ENCODE data around the gene RASSF8.

Gene RASSF8, protein sequence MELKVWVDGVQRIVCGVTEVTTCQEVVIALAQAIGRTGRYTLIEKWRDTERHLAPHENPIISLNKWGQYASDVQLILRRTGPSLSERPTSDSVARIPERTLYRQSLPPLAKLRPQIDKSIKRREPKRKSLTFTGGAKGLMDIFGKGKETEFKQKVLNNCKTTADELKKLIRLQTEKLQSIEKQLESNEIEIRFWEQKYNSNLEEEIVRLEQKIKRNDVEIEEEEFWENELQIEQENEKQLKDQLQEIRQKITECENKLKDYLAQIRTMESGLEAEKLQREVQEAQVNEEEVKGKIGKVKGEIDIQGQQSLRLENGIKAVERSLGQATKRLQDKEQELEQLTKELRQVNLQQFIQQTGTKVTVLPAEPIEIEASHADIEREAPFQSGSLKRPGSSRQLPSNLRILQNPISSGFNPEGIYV

DNA sequence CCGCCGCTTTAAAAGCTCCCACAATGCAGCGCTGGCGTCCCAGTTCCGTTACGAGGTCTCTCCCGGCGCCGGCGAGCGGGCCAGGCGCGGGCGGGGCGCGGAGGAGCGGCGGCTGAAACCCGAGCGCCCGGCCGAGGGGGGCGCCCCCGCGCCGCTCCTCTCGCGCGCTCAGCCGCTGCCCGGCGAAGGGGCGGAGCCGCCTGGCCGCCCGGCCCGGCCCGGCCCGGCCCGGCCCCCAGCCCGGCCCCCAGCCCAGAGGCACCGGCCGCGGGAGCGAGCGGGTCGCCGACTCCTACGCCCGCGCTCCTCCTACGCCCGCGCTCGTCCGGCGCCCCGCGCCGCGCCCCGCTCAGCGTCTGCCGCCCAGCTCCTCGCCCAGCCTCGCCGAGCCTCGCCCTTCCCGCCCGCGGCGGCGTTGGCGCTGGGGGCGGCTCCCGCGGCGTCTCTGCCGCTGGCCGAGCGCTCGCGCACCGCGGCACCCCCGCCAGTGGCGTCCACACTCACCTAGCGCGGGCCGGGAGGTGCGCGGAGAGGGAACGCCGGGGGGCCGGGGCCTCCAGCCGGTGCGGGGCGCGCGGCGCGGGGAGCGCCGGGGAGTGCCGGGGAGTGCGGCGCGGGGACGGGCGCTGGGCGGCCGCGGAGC is at the start of gene RASSF8:
RASSF8 (plus strand) TSS at position 255 of the 643 bp plus-strand sequence. CDS start 96,662 bp downstream, outside the sequence.
- peak; percentile 33 for DNase-seq

- DNase-seq, result no peak
Measured at GRCh38 chr12:25914551-25914950, 43.9 kb upstream of the RASSF8 start.

GRCh38 chr12:25924491-25925001 is 33.9 kb upstream of the RASSF8 start:
- DNase-seq, result no peak

- DNase-seq, result no peak
Measured at GRCh38 chr12:25925064-25925463, 33.4 kb upstream of the RASSF8 start.

DNA sequence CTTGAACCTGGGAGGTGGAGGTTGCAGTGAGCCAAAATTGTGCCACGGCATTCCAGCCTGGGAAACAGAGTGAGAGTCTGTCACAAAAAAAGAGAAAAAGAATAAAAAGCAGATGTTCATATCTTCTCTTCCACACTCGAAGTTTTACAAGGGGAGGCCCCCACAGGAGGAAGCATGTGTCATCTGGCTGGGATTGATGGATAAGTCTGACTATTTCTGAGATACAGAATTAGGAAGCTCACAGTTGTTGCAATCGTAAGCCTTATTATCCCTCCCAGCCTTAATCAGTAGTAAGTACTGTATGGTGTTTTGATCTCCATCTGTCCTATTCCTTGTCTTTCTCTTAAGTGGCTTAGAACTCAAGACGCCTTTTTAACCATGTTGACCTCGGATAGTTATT is 31.9 kb upstream of the RASSF8 start:
- no peak for DNase-seq

- no peak for DNase-seq
Measured at GRCh38 chr12:25929142-25929541, 29.3 kb upstream of the RASSF8 start.

DNA sequence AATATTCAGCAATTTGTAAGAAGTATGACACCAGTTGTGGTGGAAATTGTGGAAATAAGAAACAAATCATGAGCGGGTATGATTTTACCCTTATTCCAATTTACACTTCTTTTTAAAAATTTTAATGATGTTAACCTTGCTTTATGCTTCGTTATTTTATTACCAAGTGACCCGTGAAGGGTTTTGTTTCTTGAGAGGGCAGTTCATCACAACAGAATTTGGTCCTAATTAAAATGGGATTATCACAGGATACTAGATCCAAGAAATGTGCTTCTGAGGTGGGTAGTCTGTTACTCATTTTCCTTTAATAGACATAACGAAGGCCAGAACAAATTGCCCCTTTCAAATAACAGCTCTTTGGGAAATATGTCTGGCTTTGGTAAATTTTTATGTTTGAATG is 25.5 kb upstream of the RASSF8 start:
- DNase-seq, result no peak

DNA sequence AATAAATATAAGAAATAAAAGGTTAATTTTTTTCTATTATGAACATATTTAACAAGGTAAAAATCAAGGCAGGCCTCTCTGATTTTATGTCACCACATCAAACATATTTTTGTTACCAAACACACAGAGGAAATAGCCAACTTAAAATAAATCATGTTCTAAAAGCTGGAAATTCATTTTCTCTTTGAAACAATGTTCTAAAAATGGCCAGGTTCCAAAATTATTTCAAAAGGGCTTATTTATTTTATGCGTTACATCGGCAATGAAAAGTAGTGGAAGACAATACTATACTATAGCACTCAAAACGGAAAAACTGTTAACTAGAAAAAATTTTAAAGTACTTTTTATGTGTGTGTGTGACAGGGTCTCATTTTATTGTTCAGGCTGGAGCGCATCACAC is 24.0 kb upstream of the RASSF8 start:
- no peak for DNase-seq

- no peak for DNase-seq
Measured at GRCh38 chr12:25935355-25936144, 22.9 kb upstream of the RASSF8 start.

DNA sequence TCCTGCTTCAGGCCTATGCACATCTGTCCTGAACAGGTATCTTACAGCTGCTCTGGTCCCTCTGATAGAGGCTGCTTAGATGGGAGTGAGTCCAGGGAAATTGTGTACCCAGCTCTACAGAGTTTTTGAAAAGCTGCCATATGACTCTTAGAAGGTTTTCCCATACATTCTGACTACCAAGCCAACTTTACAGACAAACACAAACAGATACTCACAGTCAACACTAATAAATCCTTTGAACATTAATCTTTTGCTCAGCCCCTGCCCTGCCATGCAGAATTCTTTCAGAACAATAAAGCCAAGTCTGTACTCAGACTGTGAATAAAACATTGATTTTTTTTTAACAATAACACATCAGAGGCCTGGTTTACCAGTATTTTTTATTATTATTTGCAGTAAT is 21.4 kb upstream of the RASSF8 start:
- DNase-seq, result no peak

GRCh38 chr12:25938581-25938980 is 19.9 kb upstream of the RASSF8 start:
- DNase-seq, result no peak

- DNase-seq, result no peak
Measured at GRCh38 chr12:25939606-25940005, 18.9 kb upstream of the RASSF8 start.

DNA sequence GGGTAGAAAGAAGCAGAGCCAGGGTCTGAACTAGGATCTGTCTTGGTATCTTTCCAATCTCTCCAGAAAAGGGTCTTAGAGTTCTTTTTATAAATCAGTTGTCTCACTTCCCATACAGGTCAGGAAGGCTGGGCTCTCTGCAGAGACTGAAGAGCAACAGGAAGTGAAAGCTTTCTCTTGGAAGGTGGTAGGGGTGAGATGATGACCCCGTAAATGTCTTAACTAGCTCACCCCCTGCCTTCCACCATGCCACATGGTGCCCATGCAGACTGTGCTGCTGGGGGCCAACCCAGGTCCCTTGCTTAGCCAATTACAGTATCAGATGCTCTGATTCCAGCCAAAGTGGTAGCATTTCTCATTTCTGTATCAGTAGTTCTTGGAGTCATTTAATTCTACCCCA is 17.6 kb upstream of the RASSF8 start:
- DNase-seq, result no peak

DNA sequence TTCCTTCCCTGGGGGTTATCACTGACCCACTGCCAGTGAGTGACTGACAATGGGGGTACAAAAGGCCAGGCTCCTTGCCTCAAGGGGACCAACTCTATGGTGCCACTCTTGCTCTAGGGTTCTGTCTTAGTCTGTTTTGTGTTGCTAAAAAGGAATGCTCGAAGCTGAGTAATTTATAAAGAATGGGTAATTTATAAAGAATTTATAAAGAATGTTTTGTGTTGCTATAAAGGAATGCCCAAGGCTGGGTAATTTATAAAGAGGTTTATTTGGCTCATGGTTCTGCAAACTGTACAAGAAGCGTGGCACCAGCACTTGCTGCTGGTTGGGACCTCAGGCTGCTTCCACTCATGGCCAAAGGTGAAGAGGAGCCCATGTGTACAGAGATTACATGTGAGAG is 15.8 kb upstream of the RASSF8 start:
- DNase-seq, result no peak

DNA sequence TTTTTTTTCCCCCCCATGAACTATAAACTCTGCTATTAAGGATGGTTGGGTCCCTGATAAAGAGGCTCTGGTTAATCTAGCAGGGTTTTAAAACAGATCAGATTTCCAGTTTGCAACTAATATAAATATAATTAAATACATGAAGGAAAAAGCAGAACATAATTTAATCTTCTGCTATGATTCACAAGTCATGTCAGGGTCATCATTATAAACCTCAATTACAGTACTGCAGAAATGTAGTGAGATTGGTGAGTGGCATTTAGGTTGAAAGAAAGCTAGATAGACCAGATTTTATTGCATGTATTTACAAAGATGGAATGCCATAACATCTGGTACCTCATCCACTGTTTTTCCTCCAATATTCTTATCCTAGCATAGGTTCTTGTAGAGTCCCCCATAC is 14.5 kb upstream of the RASSF8 start:
- no peak for DNase-seq

GRCh38 chr12:25949343-25949742 is 9.1 kb upstream of the RASSF8 start:
- DNase-seq, result no peak

- DNase-seq, result no peak
Measured at GRCh38 chr12:25950329-25951115, 8.0 kb upstream of the RASSF8 start.

- no peak for DNase-seq
Measured at GRCh38 chr12:25957793-25958427, 572 bp upstream of the RASSF8 start.

DNA sequence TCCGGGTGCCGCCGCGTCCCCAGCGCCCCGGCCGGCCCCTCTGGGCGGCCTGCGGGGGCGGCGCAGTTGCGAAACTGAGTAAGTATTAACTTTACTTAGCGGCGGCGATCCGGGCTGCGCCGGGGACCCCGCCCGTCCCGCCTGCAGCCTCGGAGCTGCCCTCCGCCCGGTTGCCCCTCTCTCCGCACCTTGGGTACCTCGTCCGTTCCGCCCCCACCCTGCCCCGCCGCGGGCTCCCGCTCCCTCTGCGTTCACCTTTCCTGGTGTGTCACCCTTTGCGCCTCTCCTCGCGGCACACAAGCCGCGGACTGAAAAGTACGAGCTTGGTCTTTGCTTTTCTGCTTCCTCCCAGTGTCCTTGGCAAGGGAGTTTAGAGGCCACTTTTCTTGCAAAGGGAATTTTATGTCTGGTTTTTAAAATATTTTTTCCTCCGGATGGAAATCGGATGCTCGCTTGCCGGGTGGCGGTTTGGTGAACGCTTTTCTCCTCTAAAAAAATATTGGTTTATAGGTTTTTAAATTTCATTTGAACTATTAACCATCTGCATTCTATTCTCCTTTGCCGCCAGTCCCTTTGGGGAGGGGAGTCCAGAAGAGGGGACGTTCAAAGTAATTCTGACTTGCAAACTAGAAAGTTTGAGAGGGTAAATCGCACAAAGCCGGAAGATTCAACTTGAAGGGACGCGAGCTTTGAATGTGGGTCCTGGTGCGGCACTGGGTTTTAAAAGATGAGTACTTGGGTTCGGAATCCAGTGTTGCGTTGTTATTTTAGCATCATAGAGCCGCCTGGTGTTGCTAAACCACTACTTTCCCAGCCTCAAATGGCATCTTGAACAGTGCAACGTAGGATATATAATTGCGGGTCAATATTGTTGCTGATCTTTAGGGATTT is 834 bp downstream of the RASSF8 start:
- DNase-seq, result peak; percentile 33

- DNase-seq, result no peak
Measured at GRCh38 chr12:25960143-25960542, 1.7 kb downstream of the RASSF8 start.

DNA sequence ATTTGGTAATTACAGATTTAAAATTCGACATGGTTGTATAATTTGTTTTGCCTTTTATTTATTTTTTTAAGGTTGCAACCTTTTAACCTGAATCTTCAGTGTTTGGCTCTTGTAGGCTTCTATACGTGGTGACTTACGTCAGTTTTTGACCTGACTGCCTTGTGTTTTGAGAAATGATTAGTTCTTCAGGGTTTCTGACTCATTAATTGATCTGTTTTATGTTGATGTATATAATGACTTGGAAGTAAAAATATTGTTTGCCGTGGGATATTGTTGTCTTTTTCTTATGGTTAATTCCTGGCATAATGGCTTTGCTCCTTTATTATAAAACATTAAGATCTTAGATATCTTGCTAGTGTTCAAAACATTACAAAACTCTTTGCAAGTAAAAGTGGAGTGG is 2.5 kb downstream of the RASSF8 start:
- DNase-seq, result no peak

Measured in NCI-H526 treated with DMSO at 0.1 percent for 48 hours (cell line).